Smooth muscle cell (in vitro differentiated cells): ENCODE data around the gene AK9. TPM values are rescaled to one million over a fixed set of nuclear protein-coding genes. Genes with fewer than 3 reads are reported as not detected.
"Not testable (repeated sequence)": the region's sequence is repeated elsewhere in the genome, so short reads cannot be mapped to it uniquely, and the experiment has no call there.

Experiments
- DNase-seq: peaks from one replicate; lab custom pipeline; 2025; ENCODE audit not compliant: unreplicated experiment; lab: John Stamatoyannopoulos, UW
- H2AFZ ChIP-seq: fragments of 200-600 bp; sonication (generic); 2 replicates; pipeline ENCODE4 v1.6.0; 2016; ENCODE audit warnings: antibody characterized with exemption, low read depth, mild to moderate bottlenecking
- H3F3A ChIP-seq: fragments of 200-600 bp; sonication (generic); 2 replicates; pipeline ENCODE4 v1.6.0; 2017; ENCODE audit warnings: antibody characterized with exemption, low read depth
- H3K27ac ChIP-seq: fragments of 200-600 bp; sonication (generic); 2 replicates; pipeline ENCODE4 v1.5.1; 2016; ENCODE audit warnings: low read depth, mild to moderate bottlenecking
- H3K27me3 ChIP-seq: fragments of 200-600 bp; sonication (generic); 2 replicates; pipeline ENCODE4 v1.6.1; 2016; ENCODE audit warnings: low read depth, mild to moderate bottlenecking
- H3K36me3 ChIP-seq: fragments of 200-600 bp; sonication (generic); 2 replicates; pipeline ENCODE4 v1.5.1; 2016; ENCODE audit warnings: low read depth
- H3K4me1 ChIP-seq: fragments of 200-600 bp; sonication (generic); 2 replicates; pipeline ENCODE4 v1.5.1; 2016; ENCODE audit warnings: low read depth
- H3K4me2 ChIP-seq: fragments of 200-600 bp; sonication (generic); 2 replicates; pipeline ENCODE4 v1.6.0; 2016; ENCODE audit warnings: mild to moderate bottlenecking
- H3K4me3 ChIP-seq: fragments of 200-600 bp; sonication (generic); 2 replicates; pipeline ENCODE4 v1.5.1; 2016; ENCODE audit warnings: mild to moderate bottlenecking
- H3K79me2 ChIP-seq: fragments of 200-600 bp; sonication (generic); 2 replicates; pipeline ENCODE4 v1.6.0; 2016; ENCODE audit warnings: low read depth, mild to moderate bottlenecking
- H3K9ac ChIP-seq: fragments of 200-600 bp; sonication (generic); 2 replicates; pipeline ENCODE4 v1.6.0; 2016; ENCODE audit warnings: low read depth
- H3K9me3 ChIP-seq: fragments of 200-600 bp; sonication (generic); replicated peaks from 2 replicates; pipeline ENCODE4 v1.5.1; 2016; ENCODE audit warnings: low read depth
- H4K20me1 ChIP-seq: fragments of 200-600 bp; sonication (generic); 2 replicates; pipeline ENCODE4 v1.6.0; 2016; ENCODE audit warnings: low read depth
- WGBS: methylation state at CpG from one replicate; pipeline ENCODE4 v1.1.7; 2016; ENCODE audit warnings: low lambda C conversion rate; 5-methylcytosine and 5-hydroxymethylcytosine counted together
- polyA plus RNA-seq: library from polyadenylated mRNA; unstranded; fragments of >200 nt; fragmentation: Nextera tagmentation; extraction: Ambion mirVana; gene quantifications from 2 replicates; pipeline ENCODE4 v1.2.1, GENCODE V29; 2016
- total RNA-seq: library from RNA; depleted of rRNA; stranded (reverse); fragments of >200 nt; gene quantifications from 2 replicates; pipeline ENCODE4 v1.2.3, GENCODE V29; 2014
- TF ChIP-seq, protein P1 (sequence below): fragments of 200-600 bp; sonication (generic); IDR thresholded peaks from 2 replicates; pipeline ENCODE4 v1.5.1; 2017; ENCODE audit warnings: borderline replicate concordance, mild to moderate bottlenecking, antibody characterized with exemption; ENCODE audit not compliant: insufficient read depth, poor library complexity, severe bottlenecking

The AK9 gene
- total and polyA plus RNA-seq, 2 experiments from 2014 or later = 1.9 to 7.2 TPM

DNA sequence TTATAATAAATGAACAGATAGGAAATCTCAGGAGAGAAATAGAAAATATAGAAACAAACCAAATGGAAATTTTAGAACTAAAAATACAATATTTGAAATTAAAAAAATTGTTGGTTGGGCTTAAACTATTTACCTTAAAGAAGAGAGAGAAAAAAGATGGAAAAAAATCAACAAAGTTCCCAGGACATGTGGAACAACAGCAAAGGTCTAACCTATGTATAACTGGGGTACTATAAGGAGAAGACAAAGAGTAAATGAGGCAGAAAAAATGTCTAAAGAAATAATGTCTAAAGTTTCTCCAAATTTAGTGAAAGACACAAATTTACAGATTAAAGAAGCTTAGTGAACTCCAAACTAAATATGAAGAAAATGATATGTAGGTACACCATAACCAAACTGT lies 166.9 kb downstream of the AK9 start:
- Histone ChIP-seq H3K9ac (no peak overlapping the region), H3K27ac (no peak overlapping the region), H3F3A (no peaks in the 10 kb centered on the region), H3K27me3 (no peaks in the 10 kb centered on the region), H3K4me1 (no peaks in the 10 kb centered on the region), H2AFZ (no peak overlapping the region), H3K9me3 (no peaks in the 10 kb centered on the region), H3K4me3 (no peak overlapping the region), H3K79me2 (no peaks in the 10 kb centered on the region), H3K36me3 (no peaks in the 10 kb centered on the region), H3K4me2 (no peak overlapping the region), H4K20me1 (no peaks in the 10 kb centered on the region)
- DNase-seq = no peak
- TF ChIP-seq, protein P1, sequence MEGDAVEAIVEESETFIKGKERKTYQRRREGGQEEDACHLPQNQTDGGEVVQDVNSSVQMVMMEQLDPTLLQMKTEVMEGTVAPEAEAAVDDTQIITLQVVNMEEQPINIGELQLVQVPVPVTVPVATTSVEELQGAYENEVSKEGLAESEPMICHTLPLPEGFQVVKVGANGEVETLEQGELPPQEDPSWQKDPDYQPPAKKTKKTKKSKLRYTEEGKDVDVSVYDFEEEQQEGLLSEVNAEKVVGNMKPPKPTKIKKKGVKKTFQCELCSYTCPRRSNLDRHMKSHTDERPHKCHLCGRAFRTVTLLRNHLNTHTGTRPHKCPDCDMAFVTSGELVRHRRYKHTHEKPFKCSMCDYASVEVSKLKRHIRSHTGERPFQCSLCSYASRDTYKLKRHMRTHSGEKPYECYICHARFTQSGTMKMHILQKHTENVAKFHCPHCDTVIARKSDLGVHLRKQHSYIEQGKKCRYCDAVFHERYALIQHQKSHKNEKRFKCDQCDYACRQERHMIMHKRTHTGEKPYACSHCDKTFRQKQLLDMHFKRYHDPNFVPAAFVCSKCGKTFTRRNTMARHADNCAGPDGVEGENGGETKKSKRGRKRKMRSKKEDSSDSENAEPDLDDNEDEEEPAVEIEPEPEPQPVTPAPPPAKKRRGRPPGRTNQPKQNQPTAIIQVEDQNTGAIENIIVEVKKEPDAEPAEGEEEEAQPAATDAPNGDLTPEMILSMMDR = no peak

DNA sequence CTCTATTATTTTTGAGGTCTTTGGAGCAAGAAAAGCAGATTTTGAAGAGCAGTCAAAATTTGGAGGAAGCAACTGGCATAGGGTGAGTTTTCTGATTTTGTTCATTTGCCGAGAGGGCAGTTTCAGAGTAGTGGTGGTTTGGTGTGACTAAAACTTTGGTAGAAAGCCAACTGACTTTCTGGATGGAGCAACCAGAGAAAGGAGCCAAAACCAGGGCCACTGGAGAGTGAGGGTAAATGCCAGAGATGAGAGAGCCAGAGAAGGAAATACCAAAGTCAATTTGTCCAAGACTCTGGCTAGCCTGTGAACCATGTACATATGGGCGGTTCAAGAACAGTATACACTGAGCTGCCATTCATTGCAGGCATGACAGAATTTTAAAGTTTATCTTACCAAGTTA lies 167.5 kb downstream of the AK9 start:
- Histone ChIP-seq H3K9ac (no peak overlapping the region), H3K36me3 (no peaks in the 10 kb centered on the region), H3K79me2 (no peaks in the 10 kb centered on the region), H3K4me3 (no peak overlapping the region), H3K9me3 (no peaks in the 10 kb centered on the region), H3K4me2 (no peak overlapping the region), H3K27me3 (no peaks in the 10 kb centered on the region), H3K27ac (no peak overlapping the region), H2AFZ (no peak overlapping the region), H3K4me1 (no peaks in the 10 kb centered on the region), H4K20me1 (no peaks in the 10 kb centered on the region), H3F3A (no peaks in the 10 kb centered on the region)
- TF ChIP-seq, protein P1 = no peak
- no peak for DNase-seq
- 92% methylated on average over 2 of the region's 2 CpGs for WGBS

- Histone ChIP-seq H3K4me3 (no peak overlapping the region), H3K79me2 (no peaks in the 10 kb centered on the region), H3K4me2 (no peak overlapping the region), H3K4me1 (no peaks in the 10 kb centered on the region), H3K36me3 (no peaks in the 10 kb centered on the region), H3K9me3 (no peaks in the 10 kb centered on the region), H3K9ac (no peak overlapping the region), H2AFZ (no peak overlapping the region), H3F3A (no peaks in the 10 kb centered on the region), H3K27ac (no peak overlapping the region), H4K20me1 (no peaks in the 10 kb centered on the region), H3K27me3 (no peaks in the 10 kb centered on the region)
- 85% methylated on average over 3 of the region's 3 CpGs for WGBS
- DNase-seq = no peak
- TF ChIP-seq, protein P1 = no peak
Observed at GRCh38 chr6:109521080-109521479, 169.9 kb downstream of the AK9 start.

DNA sequence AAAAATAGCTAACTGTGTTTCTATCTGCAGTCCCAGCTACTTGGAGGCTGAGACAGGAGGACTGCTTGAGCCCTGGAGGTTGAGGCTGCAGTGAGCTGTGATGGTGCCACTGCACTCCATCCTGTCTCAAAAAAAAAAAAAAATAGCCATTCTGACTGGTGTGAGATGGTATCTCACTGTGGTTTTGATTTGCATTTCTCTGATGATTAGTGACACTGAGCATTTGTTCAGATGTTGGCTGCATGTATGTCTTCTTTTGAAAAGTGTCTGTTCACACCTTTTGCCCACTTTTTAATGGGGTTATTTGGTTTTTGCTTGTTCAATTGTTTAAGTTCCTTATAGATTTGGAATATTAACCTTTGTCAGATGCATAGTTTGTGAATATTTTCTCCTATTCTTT lies 171.4 kb downstream of the AK9 start:
- H2AFZ ChIP-seq, H3K36me3 ChIP-seq, H3F3A ChIP-seq, H3K4me1 ChIP-seq, H3K27ac ChIP-seq, H3K4me3 ChIP-seq, H3K9ac ChIP-seq, H3K79me2 ChIP-seq, DNase-seq, H3K9me3 ChIP-seq, H3K27me3 ChIP-seq, H4K20me1 ChIP-seq, H3K4me2 ChIP-seq: not testable (repeated sequence)
